ENCODE results near the gene ZNG1E. TPM values are rescaled to one million over a fixed set of nuclear protein-coding genes. Genes with fewer than 3 reads are reported as not detected.
"Not testable (repeated sequence)": the region's sequence is repeated elsewhere in the genome, so short reads cannot be mapped to it uniquely, and the experiment has no call there.

Gene ZNG1E
- total and polyA plus RNA-seq, 2 of the 8 experiments (the other 6 are each of a cell fraction or from before 2014, with no cell fraction given): 12.0 to 27.6 TPM

DNA sequence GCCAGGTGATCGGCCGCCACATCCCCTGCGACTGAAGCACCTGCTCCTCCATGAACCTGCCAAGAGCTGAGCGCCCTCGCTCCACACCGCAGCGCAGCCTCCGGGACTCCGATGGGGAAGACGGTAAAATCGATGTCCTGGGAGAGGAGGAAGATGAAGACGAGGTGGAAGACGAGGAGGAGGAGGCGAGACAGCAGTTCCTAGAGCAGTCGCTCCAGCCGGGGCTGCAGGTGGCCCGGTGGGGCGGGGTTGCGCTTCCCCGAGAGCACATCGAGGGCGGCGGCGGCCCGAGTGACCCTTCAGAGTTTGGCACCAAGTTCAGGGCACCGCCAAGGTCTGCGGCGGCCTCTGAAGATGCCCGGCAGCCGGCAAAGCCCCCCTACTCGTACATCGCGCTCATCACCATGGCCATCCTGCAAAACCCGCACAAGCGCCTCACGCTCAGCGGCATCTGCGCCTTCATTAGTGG is 61.4 kb downstream of the ZNG1E start, which contains the start of gene FOXD4L4:
Gene FOXD4L4, plus strand, starts transcription at position 51 of the 469 bp plus-strand sequence. Its CDS starts 0 bp downstream, at position 51.
- peak in 1 of 2 experiments; percentile 59 for DNase-seq (ENCODE audit: low read depth in 1 of 2, low spot score in 2 of 2)
- H4K91ac ChIP-seq (replicated peaks; ENCODE audit: insufficient read length, low read length); H2AK5ac ChIP-seq (ENCODE audit: low read depth, low read length); H2BK5ac ChIP-seq (ENCODE audit: low read depth, low read length); H4K20me1 ChIP-seq (replicated peaks in 1 of 2; ENCODE audit: control insufficient read depth in 1 of 2, insufficient read depth in 2 of 2, low read length in 2 of 2); H2AFZ ChIP-seq (ENCODE audit: low read length); H3K4me1 ChIP-seq (replicated peaks in 1 of 4; ENCODE audit: control insufficient read depth in 3 of 4, insufficient read depth in 4 of 4, low read length in 3 of 4); H2BK12ac ChIP-seq (ENCODE audit: low read depth, low read length); H2BK15ac ChIP-seq (ENCODE audit: low read length); H3K4ac ChIP-seq (replicated peaks; ENCODE audit: insufficient read length, low read depth, low read length); H3K14ac ChIP-seq (ENCODE audit: insufficient read length); H3K18ac ChIP-seq (ENCODE audit: extremely low read depth, low read length); H4K5ac ChIP-seq (ENCODE audit: insufficient read length, low read depth, low read length); FAIRE-seq; H3K27ac ChIP-seq (ENCODE audit: low read depth, low read length); H3K23ac ChIP-seq (ENCODE audit: insufficient read length); H3K79me2 ChIP-seq (ENCODE audit: control insufficient read depth in 1 of 2, insufficient read depth in 2 of 2, low read length in 2 of 2); H3K79me1 ChIP-seq (ENCODE audit: low read depth, low read length); H3K23me2 ChIP-seq (ENCODE audit: low read depth, low read length); H3K9ac ChIP-seq (replicated peaks in 1 of 4; ENCODE audit: extremely low read depth in 1 of 4, low read depth in 3 of 4, low read length in 3 of 4); H2BK120ac ChIP-seq (replicated peaks; ENCODE audit: low read depth, low read length); H3K9me3 ChIP-seq (ENCODE audit: insufficient read depth in 2 of 2, low read depth in 1 of 2, low read length in 1 of 2); CTCF ChIA-PET (ENCODE audit: partially characterized antibody); POLR2A ChIA-PET (ENCODE audit: partially characterized antibody); H2BK20ac ChIP-seq (ENCODE audit: low read length); H4K8ac ChIP-seq (ENCODE audit: extremely low read depth, insufficient read depth, low read length); H3K56ac ChIP-seq (replicated peaks; ENCODE audit: insufficient read length, low read depth, low read length); H3K36me3 ChIP-seq (ENCODE audit: control insufficient read depth in 2 of 4, insufficient read depth in 4 of 4, low read length in 3 of 4): not testable (repeated sequence)
- WGBS, 2 experiments (ENCODE audit: extremely low coverage in 1 of 2, insufficient coverage in 1 of 2, insufficient read length in 1 of 2, insufficient replicate concordance in 2 of 2, low coverage in 1 of 2, low lambda C conversion rate in 2 of 2, missing lambda C conversion rate in 1 of 2): 12% methylated on average over 16 of the region's 38 CpGs; no CpG with 5 or more reads in 1 of the 2 experiments
- Histone ChIP-seq H3K27me3 (replicated peaks in 1 of 4; ENCODE audit: control insufficient read depth in 3 of 4, extremely low read depth in 1 of 4, insufficient read depth in 3 of 4, low read length in 3 of 4) (peaks cover 3 to 17% (median 7%) of the 10 kb centered on the region in 4 experiments), H3K4me3 (ENCODE audit: extremely low read depth in 1 of 4, insufficient read depth in 2 of 4, low read depth in 3 of 4, low read length in 4 of 4) (0 out of 8 replicates have a peak within 1 kb of the TSS, but pooled peaks of 1 of the 4 experiments have one; percentile 32), H3K4me2 (ENCODE audit: insufficient read depth in 1 of 2, low read depth in 2 of 2, low read length in 2 of 2) (peak within 1 kb of the TSS in 1 of 2 experiments; percentile 46; a peak in 2 of 4 replicates)
- TF ChIP-seq SUZ12 (IDR thresholded peaks at IDR 0.05; ENCODE audit: low read length): 0 out of 2 replicates have a peak, but pooled peaks have one; percentile 28

Data from H1 (cell line).